ENCODE measurements around the gene TTL.

- no peak for TF ChIP-seq CTCF (IDR thresholded peaks at IDR 0.05)
- no peak for TF ChIP-seq POLR2A (IDR thresholded peaks at IDR 0.05)
- TF ChIP-seq POLR2AphosphoS5 (IDR thresholded peaks at IDR 0.05), result no peak
Observed at GRCh38 chr2:112520234-112520783, 38.4 kb downstream of the TTL start.
